ENCODE measurements around the gene EFEMP1. TPM values are rescaled to one million over a fixed set of nuclear protein-coding genes. Genes with fewer than 3 reads are reported as not detected.

Gene EFEMP1
- polyA plus RNA-seq, 1 of the 3 experiments (the other 2 are of a cell fraction), result 1,015 TPM

GRCh38 chr2:55947752-55948151 lies 24.2 kb upstream of the EFEMP1 start (continued):
- TF ChIP-seq, protein P1, sequence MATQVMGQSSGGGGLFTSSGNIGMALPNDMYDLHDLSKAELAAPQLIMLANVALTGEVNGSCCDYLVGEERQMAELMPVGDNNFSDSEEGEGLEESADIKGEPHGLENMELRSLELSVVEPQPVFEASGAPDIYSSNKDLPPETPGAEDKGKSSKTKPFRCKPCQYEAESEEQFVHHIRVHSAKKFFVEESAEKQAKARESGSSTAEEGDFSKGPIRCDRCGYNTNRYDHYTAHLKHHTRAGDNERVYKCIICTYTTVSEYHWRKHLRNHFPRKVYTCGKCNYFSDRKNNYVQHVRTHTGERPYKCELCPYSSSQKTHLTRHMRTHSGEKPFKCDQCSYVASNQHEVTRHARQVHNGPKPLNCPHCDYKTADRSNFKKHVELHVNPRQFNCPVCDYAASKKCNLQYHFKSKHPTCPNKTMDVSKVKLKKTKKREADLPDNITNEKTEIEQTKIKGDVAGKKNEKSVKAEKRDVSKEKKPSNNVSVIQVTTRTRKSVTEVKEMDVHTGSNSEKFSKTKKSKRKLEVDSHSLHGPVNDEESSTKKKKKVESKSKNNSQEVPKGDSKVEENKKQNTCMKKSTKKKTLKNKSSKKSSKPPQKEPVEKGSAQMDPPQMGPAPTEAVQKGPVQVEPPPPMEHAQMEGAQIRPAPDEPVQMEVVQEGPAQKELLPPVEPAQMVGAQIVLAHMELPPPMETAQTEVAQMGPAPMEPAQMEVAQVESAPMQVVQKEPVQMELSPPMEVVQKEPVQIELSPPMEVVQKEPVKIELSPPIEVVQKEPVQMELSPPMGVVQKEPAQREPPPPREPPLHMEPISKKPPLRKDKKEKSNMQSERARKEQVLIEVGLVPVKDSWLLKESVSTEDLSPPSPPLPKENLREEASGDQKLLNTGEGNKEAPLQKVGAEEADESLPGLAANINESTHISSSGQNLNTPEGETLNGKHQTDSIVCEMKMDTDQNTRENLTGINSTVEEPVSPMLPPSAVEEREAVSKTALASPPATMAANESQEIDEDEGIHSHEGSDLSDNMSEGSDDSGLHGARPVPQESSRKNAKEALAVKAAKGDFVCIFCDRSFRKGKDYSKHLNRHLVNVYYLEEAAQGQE (IDR thresholded peaks at IDR 0.05; ENCODE audit: low read depth, low read length), result no peak
- TF ChIP-seq GATA2 (CRISPR knock-in tag; IDR thresholded peaks at IDR 0.05) (no peak), FOSL2 (IDR thresholded peaks at IDR 0.05; ENCODE audit: borderline replicate concordance, low read depth) (no peak), YY1 (IDR thresholded peaks at IDR 0.05; ENCODE audit: low read depth) (no peak)

DNA sequence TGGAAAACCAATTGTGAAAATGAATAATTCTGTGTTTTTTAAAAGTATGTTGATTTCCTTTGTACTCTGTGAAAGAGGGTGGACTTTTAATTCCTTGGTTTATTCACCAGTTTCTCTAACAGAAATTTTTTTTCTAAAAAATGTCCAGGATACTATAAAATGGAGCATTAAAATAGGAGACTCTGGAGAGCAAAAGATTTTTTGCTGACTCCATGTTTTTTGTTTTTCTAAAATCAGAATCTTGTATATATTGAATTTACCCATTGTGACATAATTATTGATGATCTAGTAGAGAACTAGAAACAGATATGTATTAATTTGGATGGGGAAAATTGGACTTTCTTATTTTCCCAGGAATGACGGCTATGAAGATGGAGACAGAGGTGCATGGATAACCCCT lies 23.2 kb upstream of the EFEMP1 start:
- Histone ChIP-seq H3K4me3 (ENCODE audit: low read depth in 2 of 2, low read length in 1 of 2) (no peak overlapping the region), H3K9me2 (no peaks in the 10 kb centered on the region), H3K36me3 (replicated peaks in 1 of 2; ENCODE audit: control insufficient read depth in 1 of 2, insufficient read depth in 2 of 2, low read length in 1 of 2) (peaks cover 0 to 3% of the 10 kb centered on the region in 2 experiments), H3K79me2 (ENCODE audit: insufficient read depth) (no peaks in the 10 kb centered on the region), H3K4me1 (ENCODE audit: control insufficient read depth in 1 of 2, insufficient read depth in 2 of 2, low read depth in 1 of 2, low read length in 1 of 2) (no peaks in the 10 kb centered on the region), H4K20me1 (ENCODE audit: insufficient read depth) (no peaks in the 10 kb centered on the region), H3K9ac (no peak overlapping the region), H3K27ac (ENCODE audit: low read depth in 2 of 2, low read length in 1 of 2) (no peak overlapping the region), H3K4me2 (no peak overlapping the region), H2AFZ (ENCODE audit: low read depth) (no peak overlapping the region), H3F3A (replicated peaks; ENCODE audit: insufficient read depth) (no peaks in the 10 kb centered on the region), H3K27me3 (ENCODE audit: insufficient read depth) (no peaks in the 10 kb centered on the region), H3K9me3 (peaks cover 2% of the 10 kb centered on the region; the same call in 1 of the 2 replicates)
- ChIA-PET CTCF (interaction anchor here (2.3 kb wide), 1 partner anchor 15 kb away, joined by 10 read pairs; no protein-coding TSS in a partner anchor), POLR2A (no interaction called here)
- TF ChIP-seq GATA2 (CRISPR knock-in tag; IDR thresholded peaks at IDR 0.05) (no peak), RFX5 (IDR thresholded peaks at IDR 0.05; ENCODE audit: low read length) (no peak), YY1 (IDR thresholded peaks at IDR 0.05; ENCODE audit: low read depth) (no peak), FOXM1 (IDR thresholded peaks at IDR 0.05; ENCODE audit: low read depth) (no peak), SMC3 (IDR thresholded peaks at IDR 0.05; ENCODE audit: low read depth, low read length) (no peak), EP300 (IDR thresholded peaks at IDR 0.05; ENCODE audit: borderline replicate concordance in 1 of 2, low read depth in 1 of 2, low read length in 1 of 2) (no peak), FOSL2 (IDR thresholded peaks at IDR 0.05; ENCODE audit: borderline replicate concordance, low read depth) (no peak), GABPA (IDR thresholded peaks at IDR 0.05; ENCODE audit: low read depth) (no peak), TEAD4 (IDR thresholded peaks at IDR 0.05; ENCODE audit: borderline replicate concordance, insufficient read depth) (no peak), MEF2A (IDR thresholded peaks at IDR 0.05; ENCODE audit: borderline replicate concordance, low read depth) (no peak), ELF1 (IDR thresholded peaks at IDR 0.05) (no peak), JUND (IDR thresholded peaks at IDR 0.05) (no peak), POLR2AphosphoS5 (IDR thresholded peaks at IDR 0.05; ENCODE audit: low read depth, low read length) (no peak), NRF1 (IDR thresholded peaks at IDR 0.05; ENCODE audit: low read depth, low read length) (no peak), CHD2 (IDR thresholded peaks at IDR 0.05; ENCODE audit: low read length, partially characterized antibody) (no peak), EZH2phosphoT487 (IDR thresholded peaks at IDR 0.05; ENCODE audit: borderline replicate concordance, low read depth) (no peak), FOXJ3 (CRISPR knock-in tag; IDR thresholded peaks at IDR 0.05) (no peak), USF2 (IDR thresholded peaks at IDR 0.05; ENCODE audit: borderline replicate concordance, low read depth, low read length) (no peak)
- TF ChIP-seq, protein P2, sequence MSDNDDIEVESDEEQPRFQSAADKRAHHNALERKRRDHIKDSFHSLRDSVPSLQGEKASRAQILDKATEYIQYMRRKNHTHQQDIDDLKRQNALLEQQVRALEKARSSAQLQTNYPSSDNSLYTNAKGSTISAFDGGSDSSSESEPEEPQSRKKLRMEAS (IDR thresholded peaks at IDR 0.05; ENCODE audit: low read depth), result no peak
- TF ChIP-seq, protein P3, sequence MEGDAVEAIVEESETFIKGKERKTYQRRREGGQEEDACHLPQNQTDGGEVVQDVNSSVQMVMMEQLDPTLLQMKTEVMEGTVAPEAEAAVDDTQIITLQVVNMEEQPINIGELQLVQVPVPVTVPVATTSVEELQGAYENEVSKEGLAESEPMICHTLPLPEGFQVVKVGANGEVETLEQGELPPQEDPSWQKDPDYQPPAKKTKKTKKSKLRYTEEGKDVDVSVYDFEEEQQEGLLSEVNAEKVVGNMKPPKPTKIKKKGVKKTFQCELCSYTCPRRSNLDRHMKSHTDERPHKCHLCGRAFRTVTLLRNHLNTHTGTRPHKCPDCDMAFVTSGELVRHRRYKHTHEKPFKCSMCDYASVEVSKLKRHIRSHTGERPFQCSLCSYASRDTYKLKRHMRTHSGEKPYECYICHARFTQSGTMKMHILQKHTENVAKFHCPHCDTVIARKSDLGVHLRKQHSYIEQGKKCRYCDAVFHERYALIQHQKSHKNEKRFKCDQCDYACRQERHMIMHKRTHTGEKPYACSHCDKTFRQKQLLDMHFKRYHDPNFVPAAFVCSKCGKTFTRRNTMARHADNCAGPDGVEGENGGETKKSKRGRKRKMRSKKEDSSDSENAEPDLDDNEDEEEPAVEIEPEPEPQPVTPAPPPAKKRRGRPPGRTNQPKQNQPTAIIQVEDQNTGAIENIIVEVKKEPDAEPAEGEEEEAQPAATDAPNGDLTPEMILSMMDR (IDR thresholded peaks at IDR 0.05), result no peak
- no peak for DNase-seq
- WGBS (ENCODE audit: low lambda C conversion rate), result 92% methylated on average over 1 of the region's 1 CpG

Data from SK-N-SH (cell line).